ENCODE results near the gene LOXHD1. TPM values are rescaled to one million over a fixed set of nuclear protein-coding genes. Genes with fewer than 3 reads are reported as not detected.

LOXHD1 gene
- total RNA-seq, 2 experiments from 2014 or later, result not detected

- Mint-ChIP-seq H3K27me3 (no peaks in the 10 kb centered on the region), H3K27ac (no peak overlapping the region), H3K9me3 (no peaks in the 10 kb centered on the region), H3K4me1 (ENCODE audit: low read depth) (no peaks in the 10 kb centered on the region), H3K36me3 (ENCODE audit: low read depth) (no peaks in the 10 kb centered on the region), H3K4me3 (no peak overlapping the region)
- H3K4me3 ChIP-seq (ENCODE audit: low read length), result no peak overlapping the region
- peaks cover 0 to 2% of the 10 kb centered on the region in 2 experiments for H3K27me3 ChIP-seq (ENCODE audit: control insufficient read depth in 1 of 2, insufficient read depth in 2 of 2, low read length in 2 of 2)
- no peak for DNase-seq
- no peak for TF ChIP-seq CTCF (IDR thresholded peaks at IDR 0.05)
- ChIA-PET CTCF (no interaction called here), POLR2A (no interaction called here)
- no peak overlapping the region for H3K27ac ChIP-seq (ENCODE audit: low read depth in 1 of 2, low read length in 2 of 2)
- H3K4me1 ChIP-seq (ENCODE audit: insufficient read depth, low read length), result no peaks in the 10 kb centered on the region
- peaks cover 0 to 8% of the 10 kb centered on the region in 2 experiments for H3K9me3 ChIP-seq (ENCODE audit: control insufficient read depth in 1 of 2, insufficient read depth in 1 of 2, low read length in 2 of 2)
- intact Hi-C loops (cut with DNase I, micrococcal nuclease), result no loop called here
- H3K36me3 ChIP-seq (ENCODE audit: insufficient read depth, low read length), result no peaks in the 10 kb centered on the region
- no peak for ATAC-seq (ENCODE audit: poor library complexity)
Observed at GRCh38 chr18:46461993-46462392, 195.0 kb downstream of the LOXHD1 start.

GRCh38 chr18:46460754-46461153, 196.3 kb downstream of the LOXHD1 start:
- H3K4me1 Mint-ChIP-seq (ENCODE audit: low read depth), result no peaks in the 10 kb centered on the region
- H3K27ac Mint-ChIP-seq, result no peak overlapping the region
- DNase-seq (no peak), ATAC-seq (ENCODE audit: poor library complexity) (no peak)
- intact Hi-C loops (cut with DNase I, micrococcal nuclease), result no loop called here
- H3K36me3 Mint-ChIP-seq (ENCODE audit: low read depth), result no peaks in the 10 kb centered on the region
- H3K27me3 Mint-ChIP-seq, result no peaks in the 10 kb centered on the region
- Histone ChIP-seq H3K27me3 (ENCODE audit: control insufficient read depth in 1 of 2, insufficient read depth in 2 of 2, low read length in 2 of 2) (peaks cover 0 to 4% of the 10 kb centered on the region in 2 experiments), H3K36me3 (ENCODE audit: insufficient read depth, low read length) (no peaks in the 10 kb centered on the region), H3K27ac (ENCODE audit: low read depth in 1 of 2, low read length in 2 of 2) (no peak overlapping the region), H3K4me1 (ENCODE audit: insufficient read depth, low read length) (no peaks in the 10 kb centered on the region), H3K4me3 (ENCODE audit: low read length) (no peak overlapping the region), H3K9me3 (ENCODE audit: control insufficient read depth in 1 of 2, insufficient read depth in 1 of 2, low read length in 2 of 2) (peaks cover 0 to 14% of the 10 kb centered on the region in 2 experiments)
- CTCF ChIA-PET, result interaction anchor here (0.7 kb wide), 1 partner anchor 391 kb away, joined by 3 read pairs; no protein-coding TSS in a partner anchor
- no peak for TF ChIP-seq CTCF (IDR thresholded peaks at IDR 0.05)
- POLR2A ChIA-PET, result no interaction called here
- no peak overlapping the region for H3K4me3 Mint-ChIP-seq
- H3K9me3 Mint-ChIP-seq, result no peaks in the 10 kb centered on the region

GRCh38 chr18:46459789-46460455, 197.1 kb downstream of the LOXHD1 start:
- intact Hi-C loops (cut with DNase I, micrococcal nuclease), result no loop called here
- no peaks in the 10 kb centered on the region for H3K9me3 Mint-ChIP-seq
- no peaks in the 10 kb centered on the region for H3K27me3 Mint-ChIP-seq
- H3K9me3 ChIP-seq (ENCODE audit: control insufficient read depth in 1 of 2, insufficient read depth in 1 of 2, low read length in 2 of 2), result peaks cover 0 to 14% of the 10 kb centered on the region in 2 experiments
- CTCF ChIA-PET, result no interaction called here
- POLR2A ChIA-PET, result no interaction called here
- no peaks in the 10 kb centered on the region for H3K4me1 Mint-ChIP-seq (ENCODE audit: low read depth)
- H3K27ac ChIP-seq (ENCODE audit: low read depth in 1 of 2, low read length in 2 of 2), result no peak overlapping the region
- peaks cover 0 to 4% of the 10 kb centered on the region in 2 experiments for H3K27me3 ChIP-seq (ENCODE audit: control insufficient read depth in 1 of 2, insufficient read depth in 2 of 2, low read length in 2 of 2)
- H3K27ac Mint-ChIP-seq, result no peak overlapping the region
- TF ChIP-seq CTCF (IDR thresholded peaks at IDR 0.05), result no peak
- H3K4me3 ChIP-seq (ENCODE audit: low read length), result no peak overlapping the region
- DNase-seq, result no peak
- no peak for ATAC-seq (ENCODE audit: poor library complexity)
- H3K36me3 Mint-ChIP-seq (ENCODE audit: low read depth), result no peaks in the 10 kb centered on the region
- H3K4me3 Mint-ChIP-seq, result no peak overlapping the region
- H3K36me3 ChIP-seq (ENCODE audit: insufficient read depth, low read length), result no peaks in the 10 kb centered on the region
- no peaks in the 10 kb centered on the region for H3K4me1 ChIP-seq (ENCODE audit: insufficient read depth, low read length)
